D721Med (cell line): ENCODE measurements around the gene ANKRD6.

Experiments used
- DNase-seq: peaks from one replicate; pipeline ENCODE4 v3.0.0; 2011; ENCODE audit warnings: low spot score; ENCODE audit not compliant: insufficient read length
- FAIRE-seq: peaks from 2 replicates; lab custom pipeline; 2011; peaks lifted over from hg19 to GRCh38; lab: Jason Lieb, UNC
- TF ChIP-seq, protein P1 (sequence below): IDR thresholded peaks from 2 replicates; pipeline ENCODE4 v1.5.1; 2012; ENCODE audit warnings: mild to moderate bottlenecking, control low read depth; ENCODE audit not compliant: insufficient read depth; ENCODE audit errors: missing control alignments

The ANKRD6 gene

DNA sequence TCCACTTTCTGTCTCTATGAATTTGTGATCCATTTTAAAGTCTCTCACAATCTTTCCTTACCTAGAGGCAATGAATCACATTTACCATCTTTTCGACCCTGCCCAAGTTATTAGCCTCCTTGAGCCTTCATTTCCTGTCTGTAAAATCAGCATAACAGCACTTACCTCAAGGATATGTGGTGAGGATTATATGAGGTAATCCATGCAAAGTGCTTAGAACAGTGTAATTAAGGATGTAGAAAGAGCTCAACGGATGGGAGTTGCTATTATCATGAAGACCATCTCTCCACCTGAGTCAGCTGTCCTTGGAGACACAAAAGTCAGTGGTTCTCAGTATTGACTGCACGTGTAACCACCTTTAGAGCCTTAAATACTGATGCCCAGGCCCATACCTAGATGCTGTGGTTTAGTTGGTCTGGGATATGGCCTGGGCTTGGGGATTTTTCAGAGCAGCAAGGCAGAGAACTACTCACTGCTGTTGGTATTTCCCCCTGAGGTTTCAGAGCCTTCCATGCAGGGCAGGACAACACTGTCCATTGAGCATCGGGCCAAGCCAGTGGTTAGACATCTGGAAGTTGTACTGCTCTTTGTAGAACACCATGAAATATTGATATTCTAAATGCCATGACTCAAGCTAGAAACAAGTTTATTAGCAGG lies 149.8 kb downstream of the ANKRD6 start:
- TF ChIP-seq, protein P1, sequence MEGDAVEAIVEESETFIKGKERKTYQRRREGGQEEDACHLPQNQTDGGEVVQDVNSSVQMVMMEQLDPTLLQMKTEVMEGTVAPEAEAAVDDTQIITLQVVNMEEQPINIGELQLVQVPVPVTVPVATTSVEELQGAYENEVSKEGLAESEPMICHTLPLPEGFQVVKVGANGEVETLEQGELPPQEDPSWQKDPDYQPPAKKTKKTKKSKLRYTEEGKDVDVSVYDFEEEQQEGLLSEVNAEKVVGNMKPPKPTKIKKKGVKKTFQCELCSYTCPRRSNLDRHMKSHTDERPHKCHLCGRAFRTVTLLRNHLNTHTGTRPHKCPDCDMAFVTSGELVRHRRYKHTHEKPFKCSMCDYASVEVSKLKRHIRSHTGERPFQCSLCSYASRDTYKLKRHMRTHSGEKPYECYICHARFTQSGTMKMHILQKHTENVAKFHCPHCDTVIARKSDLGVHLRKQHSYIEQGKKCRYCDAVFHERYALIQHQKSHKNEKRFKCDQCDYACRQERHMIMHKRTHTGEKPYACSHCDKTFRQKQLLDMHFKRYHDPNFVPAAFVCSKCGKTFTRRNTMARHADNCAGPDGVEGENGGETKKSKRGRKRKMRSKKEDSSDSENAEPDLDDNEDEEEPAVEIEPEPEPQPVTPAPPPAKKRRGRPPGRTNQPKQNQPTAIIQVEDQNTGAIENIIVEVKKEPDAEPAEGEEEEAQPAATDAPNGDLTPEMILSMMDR: no peak
- DNase-seq (no peak), FAIRE-seq (peak; percentile 77)

DNA sequence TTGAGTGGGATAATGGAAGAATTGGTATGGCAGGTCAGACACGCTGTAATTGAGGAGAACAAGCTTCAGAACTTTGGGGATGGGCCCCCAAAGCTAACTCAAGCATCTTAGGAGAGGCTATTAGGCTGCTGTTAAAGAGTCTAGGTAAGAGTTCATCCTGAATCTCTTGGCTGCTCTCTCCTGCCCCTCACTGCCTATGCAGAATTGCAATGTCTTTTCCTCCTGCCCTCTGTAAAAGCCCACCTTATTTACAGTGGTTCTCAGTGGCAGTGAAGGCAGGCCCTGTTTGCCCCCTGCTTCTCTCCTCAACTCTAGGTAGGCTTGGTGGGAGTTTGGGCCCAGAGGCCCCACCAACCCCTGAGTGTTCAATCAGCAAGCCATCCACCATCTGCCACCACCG lies 150.6 kb downstream of the ANKRD6 start:
- FAIRE-seq (no peak), DNase-seq (no peak)
- TF ChIP-seq, protein P1: no peak

DNA sequence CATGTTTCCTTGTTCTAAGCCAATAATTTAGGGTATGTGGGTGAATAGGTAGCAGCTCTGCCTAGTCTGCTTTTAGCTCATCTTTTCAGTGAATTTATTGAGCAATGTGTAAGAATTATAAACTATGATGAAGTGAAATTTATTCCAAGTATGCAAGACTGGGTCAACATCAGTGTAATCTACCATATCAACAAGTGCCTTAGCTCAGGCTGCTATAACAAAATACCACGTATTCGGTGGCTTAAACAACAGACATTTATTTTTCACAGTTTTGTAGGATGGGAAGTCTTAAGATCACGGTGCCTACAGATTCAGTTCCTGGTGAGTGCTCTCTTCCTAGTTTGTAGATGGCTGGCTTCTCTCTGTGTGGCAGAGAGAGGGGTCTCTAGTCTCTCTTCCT lies 151.6 kb downstream of the ANKRD6 start:
- FAIRE-seq (no peak), DNase-seq (no peak)
- TF ChIP-seq, protein P1: no peak

DNA sequence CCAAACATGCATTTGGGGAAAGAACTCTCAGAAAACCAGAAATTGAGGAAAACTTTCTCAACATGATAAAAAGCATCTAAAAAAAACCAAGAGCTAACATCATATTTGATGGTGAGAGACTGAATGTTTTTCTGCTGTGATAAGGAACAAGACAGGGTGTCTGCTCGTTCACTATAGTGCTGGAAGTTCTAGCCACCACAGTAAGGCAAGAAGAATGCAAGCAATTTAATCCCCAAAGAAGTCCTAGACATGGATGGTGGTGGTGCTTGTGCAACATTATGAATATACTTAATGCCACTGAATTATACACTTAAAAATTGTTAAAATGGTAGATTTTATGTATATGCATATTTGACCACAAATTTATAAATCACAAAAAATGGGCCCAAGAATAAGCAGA lies 152.2 kb downstream of the ANKRD6 start:
- DNase-seq: no peak
- no peak for FAIRE-seq
- TF ChIP-seq, protein P1: no peak

DNA sequence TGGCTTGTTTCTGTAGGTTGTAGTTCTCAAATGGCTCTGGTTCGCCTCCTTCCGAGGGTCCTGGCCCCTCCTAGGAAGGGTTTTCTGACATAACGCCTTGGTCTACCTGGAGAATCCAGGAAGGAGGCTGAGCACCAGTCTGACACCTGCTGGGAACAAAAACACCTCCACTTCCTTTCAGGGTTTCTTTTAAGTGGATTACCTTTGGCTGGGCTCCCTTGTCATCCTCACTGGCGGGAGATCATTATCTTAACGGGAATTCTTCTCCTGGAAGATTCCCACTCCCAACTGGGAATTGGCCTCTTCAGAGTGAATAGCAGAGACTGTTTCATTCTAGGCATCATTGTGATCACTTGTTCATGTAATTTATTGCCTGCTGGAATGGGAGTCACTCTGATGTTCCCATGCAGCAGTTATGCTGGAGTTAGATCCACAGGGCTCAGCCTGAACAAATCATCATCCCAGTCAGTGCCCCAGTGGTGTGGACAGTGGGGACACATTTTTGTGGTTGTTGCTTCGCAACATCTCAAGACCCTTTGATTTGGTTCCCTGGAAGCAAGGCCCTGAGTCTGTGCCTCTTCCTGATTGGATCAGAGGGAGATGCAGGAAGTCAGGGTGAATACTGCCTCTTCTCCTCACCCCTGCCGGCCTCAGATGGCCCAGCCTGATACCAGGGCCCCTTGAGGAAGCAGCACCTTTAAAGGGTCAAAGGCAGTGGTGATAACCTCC lies 156.5 kb downstream of the ANKRD6 start:
- FAIRE-seq (no peak), DNase-seq (no peak)
- TF ChIP-seq, protein P1: no peak

DNA sequence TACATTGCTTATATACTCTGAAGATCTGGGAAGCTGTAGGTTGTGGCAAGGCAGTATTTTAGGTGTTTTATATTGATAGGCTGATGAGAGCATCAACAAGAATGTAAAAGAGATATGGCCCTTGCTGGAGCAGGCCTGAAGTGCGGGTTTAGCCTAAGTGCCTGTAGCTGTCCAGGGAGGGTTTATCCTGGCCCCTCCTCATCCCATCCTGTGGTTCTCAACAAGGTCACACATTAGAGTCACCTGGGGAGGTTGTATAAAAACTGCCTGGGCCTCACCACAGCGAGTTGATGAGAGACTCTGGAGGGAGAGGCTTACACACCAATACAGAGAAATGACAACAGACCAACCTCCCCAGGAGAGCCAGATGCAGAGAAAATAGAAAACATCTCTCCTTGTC lies 157.2 kb downstream of the ANKRD6 start:
- no peak for FAIRE-seq

More for the DNA sequence above, 157.2 kb downstream of the ANKRD6 start:
- no peak for DNase-seq
- TF ChIP-seq, protein P1: no peak
